CD4-positive, alpha-beta T cell (primary cell): ENCODE measurements around the gene GPM6B. TPM values are rescaled to one million over a fixed set of nuclear protein-coding genes. Genes with fewer than 3 reads are reported as not detected.

Experiments used
- ATAC-seq: fragments of 200-7000 bp; cut with Tn5 transposase; one replicate; pipeline ENCODE4 v1.10.0; 2022; ENCODE audit warnings: mild to moderate bottlenecking; ENCODE audit not compliant: poor library complexity
- CTCF ChIA-PET: fragments of 350-600 bp; sonication (Branson Sonifier 250); formaldehyde crosslinking; loops from one replicate; lab custom pipeline; 2021; ENCODE audit warnings: antibody characterized with exemption, inconsistent platforms; lab: Charles Lee
- POLR2A ChIA-PET: fragments of 350-600 bp; sonication (Branson Sonifier 250); formaldehyde crosslinking; loops from one replicate; lab custom pipeline; 2021; ENCODE audit warnings: antibody characterized with exemption, inconsistent platforms; lab: Charles Lee
- DNase-seq, 14 experiments: peaks; one replicate each; pipeline ENCODE4 v3.0.0-alpha.2; 2013 to 2020; ENCODE audit warnings: mixed read lengths in 2 of 14
- H3K27ac ChIP-seq, 2 donors: one replicate each; pipeline versions ENCODE4 v1.5.1 to v1.7.0; 2013; ENCODE audit warnings: low read length in 2 of 2, low read depth in 1 of 2, mild to moderate bottlenecking in 1 of 2
- H3K27me3 ChIP-seq, 2 experiments: 1 replicate in 1 of 2; 2 replicates in 1 of 2; pipeline versions ENCODE4 v1.6.1 to v1.7.0; 2013; ENCODE audit warnings: low read length in 2 of 2, control low read depth in 1 of 2, mild to moderate bottlenecking in 1 of 2, moderate library complexity in 1 of 2; ENCODE audit not compliant: insufficient read depth in 2 of 2, control insufficient read depth in 1 of 2
- H3K36me3 ChIP-seq: one replicate; pipeline ENCODE4 v1.6.1; 2013; ENCODE audit warnings: low read length, control low read depth; ENCODE audit not compliant: insufficient read depth
- H3K4me1 ChIP-seq: one replicate; pipeline ENCODE4 v1.6.1; 2013; ENCODE audit warnings: low read length, control low read depth; ENCODE audit not compliant: insufficient read depth
- H3K4me3 ChIP-seq: one replicate; pipeline ENCODE4 v1.5.1; 2013; ENCODE audit warnings: mild to moderate bottlenecking, low read length, moderate library complexity
- H3K9me3 ChIP-seq, 2 experiments: 1 replicate in 1 of 2; 2 replicates in 1 of 2; pipeline versions ENCODE4 v1.6.1 to v1.7.0; 2013; ENCODE audit warnings: low read length in 2 of 2, mild to moderate bottlenecking in 2 of 2, control low read depth in 1 of 2, moderate library complexity in 1 of 2; ENCODE audit not compliant: control insufficient read depth in 1 of 2, insufficient read depth in 1 of 2
- H3K27ac Mint-ChIP-seq: one replicate; pipeline ENCODE4 v1.8.0; 2020; ENCODE audit warnings: mixed read lengths
- H3K27me3 Mint-ChIP-seq: one replicate; pipeline ENCODE4 v1.8.0; 2021; ENCODE audit warnings: mixed read lengths
- H3K36me3 Mint-ChIP-seq: one replicate; pipeline ENCODE4 v1.8.0; 2021; ENCODE audit warnings: low read depth, mixed read lengths
- H3K4me1 Mint-ChIP-seq: one replicate; pipeline ENCODE4 v1.8.0; 2021; ENCODE audit warnings: low read depth, mixed read lengths
- H3K4me3 Mint-ChIP-seq: one replicate; pipeline ENCODE4 v1.8.0; 2020; ENCODE audit warnings: mild to moderate bottlenecking, mixed read lengths
- H3K9me3 Mint-ChIP-seq: one replicate; pipeline ENCODE4 v1.8.0; 2020; ENCODE audit warnings: mixed read lengths
- intact Hi-C, 2 experiments: fragments of 100-400 bp; cut with DNase I in 1 of 2; cut with micrococcal nuclease in 1 of 2; formaldehyde crosslinking; loops; one replicate each; pipeline versions ENCODE4 v1.15.1 to v1.9.0; 2023 to 2025; cut with DNase I, micrococcal nuclease
- total RNA-seq, 174 experiments: library from RNA in 2 of 174; stranded (reverse) in 2 of 174; gene quantifications; one replicate each; pipeline ENCODE4 v1.2.3 and lab custom pipeline; 2021 to 2026
- TF ChIP-seq, protein P1 (sequence below): fragments of 200-600 bp; IDR thresholded peaks from one replicate; pipeline ENCODE4 v1.8.0; 2022; ENCODE audit warnings: antibody characterized with exemption, mild to moderate bottlenecking

Gene GPM6B
- total RNA-seq, 2 experiments from 2014 or later, result not detected

DNA sequence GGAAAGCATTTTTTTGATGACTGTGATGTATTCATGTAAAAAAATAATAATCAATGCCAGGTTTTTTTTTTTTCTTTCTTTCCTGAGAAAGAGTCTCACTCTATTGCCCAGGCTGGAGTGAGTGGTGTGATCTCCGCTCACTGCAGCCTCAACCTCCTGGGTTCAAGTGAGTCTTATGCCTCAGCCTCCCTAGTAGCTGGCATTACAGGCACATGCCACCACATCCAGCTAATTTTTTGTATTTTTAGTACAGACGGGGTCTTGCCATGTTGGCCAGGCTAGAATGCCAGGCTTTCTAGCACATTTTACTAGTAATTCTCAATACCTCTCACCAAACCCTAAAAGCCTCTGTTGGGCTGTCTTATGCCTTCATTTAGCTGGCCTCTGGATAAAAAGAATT lies 25.7 kb downstream of the GPM6B start:
- CTCF ChIA-PET, result no interaction called here
- H3K4me1 Mint-ChIP-seq, result no peaks in the 10 kb centered on the region
- Histone ChIP-seq H3K4me3 (no peak overlapping the region), H3K36me3 (no peaks in the 10 kb centered on the region), H3K27ac (no peak overlapping the region), H3K9me3 (no peaks in the 10 kb centered on the region), H3K4me1 (no peaks in the 10 kb centered on the region), H3K27me3 (no peaks in the 10 kb centered on the region)
- H3K27me3 Mint-ChIP-seq, result no peaks in the 10 kb centered on the region
- H3K27ac Mint-ChIP-seq, result no peak overlapping the region
- no peaks in the 10 kb centered on the region for H3K9me3 Mint-ChIP-seq
- ATAC-seq (no peak), DNase-seq (no peak)
- TF ChIP-seq, protein P1, sequence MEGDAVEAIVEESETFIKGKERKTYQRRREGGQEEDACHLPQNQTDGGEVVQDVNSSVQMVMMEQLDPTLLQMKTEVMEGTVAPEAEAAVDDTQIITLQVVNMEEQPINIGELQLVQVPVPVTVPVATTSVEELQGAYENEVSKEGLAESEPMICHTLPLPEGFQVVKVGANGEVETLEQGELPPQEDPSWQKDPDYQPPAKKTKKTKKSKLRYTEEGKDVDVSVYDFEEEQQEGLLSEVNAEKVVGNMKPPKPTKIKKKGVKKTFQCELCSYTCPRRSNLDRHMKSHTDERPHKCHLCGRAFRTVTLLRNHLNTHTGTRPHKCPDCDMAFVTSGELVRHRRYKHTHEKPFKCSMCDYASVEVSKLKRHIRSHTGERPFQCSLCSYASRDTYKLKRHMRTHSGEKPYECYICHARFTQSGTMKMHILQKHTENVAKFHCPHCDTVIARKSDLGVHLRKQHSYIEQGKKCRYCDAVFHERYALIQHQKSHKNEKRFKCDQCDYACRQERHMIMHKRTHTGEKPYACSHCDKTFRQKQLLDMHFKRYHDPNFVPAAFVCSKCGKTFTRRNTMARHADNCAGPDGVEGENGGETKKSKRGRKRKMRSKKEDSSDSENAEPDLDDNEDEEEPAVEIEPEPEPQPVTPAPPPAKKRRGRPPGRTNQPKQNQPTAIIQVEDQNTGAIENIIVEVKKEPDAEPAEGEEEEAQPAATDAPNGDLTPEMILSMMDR, result no peak
- POLR2A ChIA-PET, result no interaction called here
- H3K36me3 Mint-ChIP-seq, result no peaks in the 10 kb centered on the region
- no peak overlapping the region for H3K4me3 Mint-ChIP-seq
- intact Hi-C loops, result no loop called here

DNA sequence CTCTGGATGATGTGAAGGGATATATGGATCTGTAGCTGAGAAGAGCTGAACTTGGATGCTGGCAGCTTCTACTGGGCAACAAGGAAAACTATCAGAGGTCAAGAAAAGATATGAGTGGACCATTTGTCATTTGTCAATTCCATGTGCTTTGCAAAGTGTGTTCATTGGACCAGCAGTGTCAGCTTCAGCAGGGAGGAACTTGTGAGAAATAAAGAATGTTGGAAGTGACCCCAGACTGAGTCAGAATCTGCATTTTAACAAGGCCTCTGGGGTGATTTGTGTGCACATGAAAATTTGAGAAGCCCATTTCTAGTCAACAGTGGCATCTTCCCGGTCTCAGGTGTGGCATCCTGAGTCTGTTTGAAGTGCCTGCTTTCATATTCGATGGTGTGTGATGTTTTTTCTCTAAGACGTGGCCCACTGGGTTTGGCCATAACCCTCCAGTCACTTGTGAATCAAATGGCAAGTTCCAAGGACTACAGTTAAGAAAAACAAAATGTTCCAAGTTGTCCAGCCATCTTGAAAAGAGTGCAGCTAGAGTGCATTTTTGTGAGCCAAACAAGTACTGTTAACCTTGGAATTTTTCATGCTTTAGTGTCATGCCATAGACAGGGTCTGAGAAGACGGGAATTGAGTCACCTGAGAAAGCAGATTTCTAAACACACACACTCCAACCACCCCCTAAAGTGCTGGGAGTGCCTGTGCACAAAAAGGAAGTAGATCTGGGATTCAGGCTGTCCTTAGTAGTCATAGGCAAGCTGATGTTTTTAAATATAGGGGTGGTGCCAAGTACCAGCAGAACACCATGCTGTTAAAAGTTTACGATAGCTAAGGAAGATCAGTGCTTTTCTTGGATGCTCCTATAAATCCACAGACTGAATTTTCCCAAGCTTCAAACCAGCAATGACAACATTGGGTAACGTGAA lies 26.4 kb downstream of the GPM6B start:
- H3K36me3 ChIP-seq, result no peaks in the 10 kb centered on the region
- Mint-ChIP-seq H3K36me3 (no peaks in the 10 kb centered on the region), H3K27ac (no peak overlapping the region), H3K9me3 (no peaks in the 10 kb centered on the region), H3K4me1 (no peaks in the 10 kb centered on the region), H3K27me3 (no peaks in the 10 kb centered on the region), H3K4me3 (no peak overlapping the region)
- ChIA-PET CTCF (no interaction called here), POLR2A (no interaction called here)
- TF ChIP-seq, protein P1, result no peak
- DNase-seq (no peak), ATAC-seq (no peak)
- H3K4me3 ChIP-seq, result no peak overlapping the region
- no peaks in the 10 kb centered on the region for H3K4me1 ChIP-seq
- no peaks in the 10 kb centered on the region for H3K27me3 ChIP-seq
- intact Hi-C loops, result no loop called here
- H3K27ac ChIP-seq, result no peak overlapping the region
- H3K9me3 ChIP-seq, result no peaks in the 10 kb centered on the region

DNA sequence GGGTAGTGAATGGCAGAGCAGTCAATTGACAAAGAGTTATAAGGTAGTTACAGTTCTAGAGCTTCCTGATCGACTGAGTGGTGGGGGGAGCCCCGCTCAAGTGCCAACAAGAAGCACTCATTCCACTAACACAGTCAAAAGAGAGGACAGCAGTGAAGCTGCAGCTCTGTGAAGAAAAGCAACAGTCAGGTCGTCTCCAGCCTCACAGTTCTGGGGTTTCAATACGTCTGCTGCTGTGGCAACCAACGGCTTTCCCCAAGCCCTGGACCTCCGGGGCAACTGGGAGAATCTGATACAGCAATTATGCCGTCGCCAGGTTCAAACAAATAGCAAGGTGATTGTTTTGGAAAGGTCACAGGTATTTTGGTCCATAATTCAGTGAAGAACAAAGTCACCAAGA lies 30.8 kb downstream of the GPM6B start:
- Histone ChIP-seq H3K4me3 (no peak overlapping the region), H3K36me3 (no peaks in the 10 kb centered on the region), H3K27me3 (no peaks in the 10 kb centered on the region), H3K4me1 (no peaks in the 10 kb centered on the region), H3K27ac (no peak overlapping the region), H3K9me3 (no peaks in the 10 kb centered on the region)
- no peak overlapping the region for H3K4me3 Mint-ChIP-seq
- TF ChIP-seq, protein P1, result no peak
- no peaks in the 10 kb centered on the region for H3K4me1 Mint-ChIP-seq
- DNase-seq (no peak), ATAC-seq (no peak)
- no peaks in the 10 kb centered on the region for H3K36me3 Mint-ChIP-seq
- ChIA-PET CTCF (no interaction called here), POLR2A (no interaction called here)
- intact Hi-C loops, result no loop called here
- H3K27ac Mint-ChIP-seq, result no peak overlapping the region
- no peaks in the 10 kb centered on the region for H3K27me3 Mint-ChIP-seq
- H3K9me3 Mint-ChIP-seq, result no peaks in the 10 kb centered on the region
